SH-SY5Y (cell line): Measurements from ENCODE around the gene VIPR2.

ENCODE experiments used
- GATA2 ChIP-seq: IDR thresholded peaks from 2 replicates; pipeline ENCODE4 v1.6.1; 2011; ENCODE audit warnings: mild to moderate bottlenecking, low read depth, low read length
- GATA3 ChIP-seq: IDR thresholded peaks from 2 replicates; pipeline ENCODE4 v1.6.1; 2011; ENCODE audit warnings: low read depth, mild to moderate bottlenecking, low read length, moderate library complexity

VIPR2 gene

GRCh38 chr7:159144758-159145489 lies at the start of gene VIPR2:
Gene VIPR2 (minus strand): TSS chr7:159144867. CDS start chr7:159144771, 96 bp downstream.
- TF ChIP-seq GATA2 (no peak), GATA3 (no peak)

- no peak for TF ChIP-seq GATA2
- TF ChIP-seq GATA3 = no peak
Measured at GRCh38 chr7:159193543-159194090, 49.0 kb upstream of the VIPR2 start.

DNA sequence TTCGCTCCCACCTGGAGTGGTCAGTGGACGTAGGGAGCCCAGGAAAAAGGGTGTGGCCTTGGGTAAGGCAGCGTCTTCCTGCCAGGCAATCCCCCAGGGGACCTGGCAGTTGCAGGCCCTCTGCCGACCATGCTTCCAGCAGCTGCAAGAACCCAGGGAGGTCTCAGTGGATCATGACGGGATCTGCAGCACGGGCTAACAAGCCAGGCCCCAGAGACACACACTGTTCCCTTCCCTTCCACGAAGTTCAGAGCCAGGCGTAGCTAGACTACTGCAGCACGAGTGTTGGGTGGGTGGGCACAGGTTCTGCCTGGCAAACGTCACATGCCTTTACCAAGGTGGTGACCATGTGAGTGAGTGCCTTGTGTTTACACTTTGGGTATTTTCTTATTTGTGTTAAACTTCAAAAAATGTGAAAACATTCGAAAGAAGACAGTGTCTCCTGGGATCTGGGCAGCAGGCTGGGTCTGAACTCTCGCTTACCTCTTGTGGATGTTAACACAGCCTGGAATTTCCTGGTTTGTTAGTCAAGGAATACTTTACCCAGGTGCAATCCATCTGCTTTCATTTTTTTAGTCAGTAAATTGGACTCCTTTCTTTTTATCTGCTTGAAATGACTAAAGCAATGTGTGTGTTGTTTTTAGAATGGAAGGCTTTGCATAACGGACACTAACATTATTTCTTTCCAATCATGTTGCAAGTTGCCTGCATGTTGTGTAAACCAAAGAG lies 48.2 kb upstream of the VIPR2 start:
- TF ChIP-seq GATA2 (no peak), GATA3 (no peak)

GRCh38 chr7:159192013-159192412 lies 47.3 kb upstream of the VIPR2 start:
- TF ChIP-seq GATA3 = no peak
- no peak for TF ChIP-seq GATA2

DNA sequence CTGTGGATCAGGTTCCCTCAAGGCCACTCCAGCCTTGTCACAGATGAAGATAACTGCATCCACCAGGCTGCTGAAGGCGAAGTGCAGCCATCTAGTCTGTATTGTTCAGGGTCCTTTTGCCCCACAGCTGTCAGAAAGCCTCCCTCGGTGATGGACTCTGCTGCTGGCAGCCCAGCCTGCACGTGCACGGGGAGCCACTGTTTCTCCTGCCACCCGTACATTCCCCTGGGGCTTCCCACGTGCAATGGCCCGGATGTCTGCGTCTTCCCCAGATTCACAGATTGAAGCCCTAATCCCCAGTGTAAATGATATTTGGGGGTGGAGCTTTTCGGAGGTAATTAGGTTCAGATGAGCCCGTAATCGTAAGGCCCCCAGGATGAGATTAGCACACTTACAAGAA lies 46.6 kb upstream of the VIPR2 start:
- no peak for TF ChIP-seq GATA3
- no peak for TF ChIP-seq GATA2

DNA sequence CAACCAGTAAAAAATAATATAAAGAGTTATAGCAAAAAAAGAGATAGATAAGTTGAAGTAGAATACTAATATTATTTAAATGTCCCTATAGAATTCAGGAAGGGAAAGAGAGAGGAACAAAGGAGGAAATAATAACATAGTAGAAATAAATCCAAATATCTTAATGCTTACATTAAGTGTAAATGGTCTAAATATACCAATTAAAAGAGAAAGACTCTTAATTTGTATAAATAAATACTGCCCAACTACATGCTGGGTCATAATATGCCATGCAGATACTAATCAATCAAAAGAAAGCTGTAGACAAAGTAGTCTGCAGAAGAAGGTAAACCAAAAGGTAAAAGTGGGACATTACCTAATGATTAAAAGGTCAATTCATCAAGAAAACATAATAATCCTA lies 43.3 kb upstream of the VIPR2 start:
- TF ChIP-seq GATA2 = no peak
- no peak for TF ChIP-seq GATA3

GRCh38 chr7:159179241-159179640 lies 34.6 kb upstream of the VIPR2 start:
- no peak for TF ChIP-seq GATA2
- TF ChIP-seq GATA3 = no peak

DNA sequence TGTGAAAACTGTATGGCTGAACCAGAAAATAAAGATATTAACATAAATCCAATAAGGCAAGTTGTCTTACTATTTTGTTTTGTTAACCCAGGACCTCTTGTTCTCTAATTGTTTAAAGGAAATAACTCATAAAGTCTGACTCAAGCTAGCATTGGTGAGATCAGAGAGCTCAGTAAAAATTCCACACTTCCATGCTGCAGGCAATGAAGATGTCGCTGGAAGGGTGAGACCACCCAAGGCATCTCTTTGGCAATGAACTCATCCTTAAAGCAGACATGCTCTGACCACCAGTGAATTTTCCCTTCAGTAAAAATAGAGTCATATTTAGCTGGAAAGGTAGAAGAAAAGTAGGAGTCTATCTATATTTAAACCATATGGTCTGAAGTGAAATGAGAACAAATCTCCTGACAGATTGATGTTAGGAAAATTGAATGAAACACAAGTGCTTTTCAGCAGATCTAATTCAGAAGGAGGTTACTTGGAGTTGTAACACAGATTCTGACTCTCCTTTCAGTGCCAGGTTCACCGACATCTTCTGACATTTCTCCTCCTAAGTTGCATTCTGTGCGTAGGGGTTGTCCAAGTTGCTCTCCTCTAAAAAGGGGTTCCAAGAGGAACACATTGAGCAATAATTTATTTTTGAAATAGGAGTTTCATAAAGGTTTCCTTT lies 32.8 kb upstream of the VIPR2 start:
- TF ChIP-seq GATA3 (no peak), GATA2 (no peak)

GRCh38 chr7:159175792-159176191 lies 31.1 kb upstream of the VIPR2 start:
- TF ChIP-seq GATA3 (no peak), GATA2 (no peak)

- TF ChIP-seq GATA3 = no peak
- TF ChIP-seq GATA2 = no peak
Measured at GRCh38 chr7:159172400-159172799, 27.7 kb upstream of the VIPR2 start.

DNA sequence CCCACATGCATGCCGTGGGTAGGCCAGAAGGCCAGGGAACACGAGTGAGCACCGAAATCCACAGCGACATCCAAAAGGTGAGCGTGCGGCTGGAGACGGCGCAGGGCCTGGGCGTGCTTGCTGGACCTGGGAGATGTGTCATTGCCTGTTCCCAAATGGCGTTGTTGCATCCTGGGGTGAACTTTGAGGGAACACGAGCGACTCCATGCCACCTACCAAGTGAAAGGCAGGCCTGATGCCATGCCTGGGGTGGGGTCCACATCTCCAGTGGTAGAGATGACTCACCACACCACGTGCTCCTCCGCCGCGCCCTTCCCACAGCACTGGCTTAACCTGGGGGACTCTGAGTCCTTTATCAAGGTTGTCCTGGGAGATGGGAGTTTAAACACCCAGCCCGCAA lies 24.7 kb upstream of the VIPR2 start:
- TF ChIP-seq GATA2 (no peak), GATA3 (no peak)

DNA sequence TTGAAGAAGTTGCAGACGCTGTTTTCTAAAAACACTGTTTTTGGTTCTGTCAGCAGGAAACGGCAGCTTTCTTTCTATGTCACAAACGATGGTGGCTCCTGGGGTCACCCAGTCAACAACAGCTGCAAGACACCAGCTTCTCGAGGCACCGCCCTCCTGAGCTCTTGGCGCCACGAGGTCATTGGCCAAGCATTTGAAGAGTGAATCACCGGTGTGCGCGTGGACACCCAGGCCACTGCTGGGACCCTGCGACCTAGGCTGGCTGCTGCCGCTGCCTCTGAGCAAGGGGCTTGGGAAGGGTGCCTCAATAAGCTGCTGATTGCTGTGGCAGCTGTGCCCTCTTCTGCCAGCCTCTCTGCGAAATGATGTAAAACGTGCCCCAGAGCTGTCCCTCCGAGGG lies 22.5 kb upstream of the VIPR2 start:
- TF ChIP-seq GATA3 (no peak), GATA2 (no peak)

GRCh38 chr7:159166530-159166929 lies 21.9 kb upstream of the VIPR2 start:
- no peak for TF ChIP-seq GATA3
- no peak for TF ChIP-seq GATA2

DNA sequence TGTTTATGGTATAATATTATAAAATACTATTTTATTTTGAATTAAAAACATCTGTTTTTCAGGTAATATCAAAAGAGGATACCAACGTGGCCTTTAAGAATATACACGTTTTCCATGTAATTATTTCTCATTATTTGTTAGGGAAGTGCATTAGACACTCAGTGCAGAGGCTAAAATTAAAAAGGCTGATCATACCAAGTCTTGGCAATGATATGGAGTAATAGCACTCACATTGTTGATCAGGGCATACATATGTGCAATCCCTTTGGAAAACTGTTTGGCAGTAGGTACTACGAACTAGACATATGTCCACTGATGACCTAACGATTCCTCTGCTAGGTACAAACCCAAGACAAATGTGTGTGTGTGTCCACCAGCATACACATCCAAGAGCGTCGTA lies 20.7 kb upstream of the VIPR2 start:
- TF ChIP-seq GATA3 (no peak), GATA2 (no peak)
